ENCODE results near the gene AGO4. TPM values are rescaled to one million over a fixed set of nuclear protein-coding genes. Genes with fewer than 3 reads are reported as not detected.

The AGO4 gene
- total RNA-seq, 4 donors from 2014 or later: 14.9 to 34.7 (median 23.4) TPM

GRCh38 chr1:35844826-35845225 is 37.0 kb downstream of the AGO4 start:
- Histone ChIP-seq H3K4me3 (no peak overlapping the region), H3K27me3 (no peaks in the 10 kb centered on the region), H3K36me3 (peaks cover 0 to 44% of the 10 kb centered on the region in 2 donors), H3K27ac (no peak overlapping the region), H3K9me3 (no peaks in the 10 kb centered on the region), H3K4me1 (peaks cover 4 to 7% of the 10 kb centered on the region in 2 donors)
- in situ Hi-C loops (cut with MboI; ENCODE audit: low sequenced_read_pairs in 4 of 4): no loop called here
- DNase-seq (no peak), ATAC-seq (no peak)
- TF ChIP-seq POLR2A (IDR thresholded peaks at IDR 0.05) (no peak), CTCF (IDR thresholded peaks at IDR 0.05 in 4 of 5, conservative IDR thresholded peaks at IDR 0.05 in 1 of 5) (no peak)
- intact Hi-C loops (cut with DNase I; ENCODE audit: low total_unique reads): no loop called here

GRCh38 chr1:35845766-35846165 is 38.0 kb downstream of the AGO4 start:
- in situ Hi-C loops (cut with MboI; ENCODE audit: low sequenced_read_pairs in 4 of 4) (no loop called here), intact Hi-C loops (cut with DNase I; ENCODE audit: low total_unique reads) (no loop called here)
- ATAC-seq (no peak), DNase-seq (no peak)
- TF ChIP-seq CTCF (IDR thresholded peaks at IDR 0.05 in 4 of 5, conservative IDR thresholded peaks at IDR 0.05 in 1 of 5) (no peak), POLR2A (IDR thresholded peaks at IDR 0.05) (no peak)
- peaks cover 0 to 41% of the 10 kb centered on the region in 2 donors for H3K36me3 ChIP-seq
- no peaks in the 10 kb centered on the region for H3K27me3 ChIP-seq
- H3K27ac ChIP-seq: no peak overlapping the region
- H3K4me3 ChIP-seq: no peak overlapping the region
- H3K4me1 ChIP-seq: peaks cover 5 to 7% of the 10 kb centered on the region in 2 donors
- no peaks in the 10 kb centered on the region for H3K9me3 ChIP-seq

- TF ChIP-seq POLR2A (IDR thresholded peaks at IDR 0.05) (no peak), CTCF (IDR thresholded peaks at IDR 0.05 in 4 of 5, conservative IDR thresholded peaks at IDR 0.05 in 1 of 5) (no peak)
- intact Hi-C loops (cut with DNase I; ENCODE audit: low total_unique reads) (no loop called here), in situ Hi-C loops (cut with MboI; ENCODE audit: low sequenced_read_pairs in 4 of 4) (no loop called here)
- Histone ChIP-seq H3K9me3 (no peaks in the 10 kb centered on the region), H3K4me3 (no peak overlapping the region), H3K27ac (no peak overlapping the region), H3K27me3 (no peaks in the 10 kb centered on the region), H3K4me1 (peaks cover 21 to 22% of the 10 kb centered on the region in 2 donors), H3K36me3 (peaks cover 0 to 23% of the 10 kb centered on the region in 2 donors)
- no peak for ATAC-seq
- DNase-seq: no peak
Observed at GRCh38 chr1:35847935-35848565, 40.2 kb downstream of the AGO4 start.

GRCh38 chr1:35850051-35850450 is 42.2 kb downstream of the AGO4 start:
- H3K27me3 ChIP-seq: no peaks in the 10 kb centered on the region
- TF ChIP-seq POLR2A (IDR thresholded peaks at IDR 0.05) (no peak), CTCF (IDR thresholded peaks at IDR 0.05 in 4 of 5, conservative IDR thresholded peaks at IDR 0.05 in 1 of 5) (no peak)
- peaks cover 21 to 22% of the 10 kb centered on the region in 2 donors for H3K4me1 ChIP-seq
- H3K36me3 ChIP-seq: peaks cover 0 to 32% of the 10 kb centered on the region in 2 donors
- H3K9me3 ChIP-seq: no peaks in the 10 kb centered on the region
- ATAC-seq (no peak), DNase-seq (no peak)
- no peak overlapping the region for H3K4me3 ChIP-seq
- in situ Hi-C loops (cut with MboI; ENCODE audit: low sequenced_read_pairs in 4 of 4) (no loop called here), intact Hi-C loops (cut with DNase I; ENCODE audit: low total_unique reads) (no loop called here)
- H3K27ac ChIP-seq: no peak overlapping the region

GRCh38 chr1:35850716-35851115 is 42.9 kb downstream of the AGO4 start:
- intact Hi-C loops (cut with DNase I; ENCODE audit: low total_unique reads): no loop called here
- ATAC-seq: no peak
- Histone ChIP-seq H3K4me1 (peaks cover 21 to 22% of the 10 kb centered on the region in 2 donors), H3K27me3 (no peaks in the 10 kb centered on the region), H3K36me3 (peaks cover 0 to 39% of the 10 kb centered on the region in 2 donors), H3K4me3 (no peak overlapping the region), H3K9me3 (no peaks in the 10 kb centered on the region), H3K27ac (no peak overlapping the region)
- in situ Hi-C loops (cut with MboI; ENCODE audit: low sequenced_read_pairs in 4 of 4): no loop called here
- no peak for DNase-seq
- TF ChIP-seq CTCF (IDR thresholded peaks at IDR 0.05 in 4 of 5, conservative IDR thresholded peaks at IDR 0.05 in 1 of 5) (no peak), POLR2A (IDR thresholded peaks at IDR 0.05) (no peak)
